PC-9 (cell line): ENCODE data around the gene AP3S2. TPM values are rescaled to one million over a fixed set of nuclear protein-coding genes. Genes with fewer than 3 reads are reported as not detected.

Experiments used
- BruUV-seq: library from RNA; stranded (reverse); fragments of 400-500 nt; replicated peaks from 2 replicates; lab custom pipeline; 2021; lab: Mats Ljungman, UMichigan
- CTCF ChIA-PET: fragments of 300-600 bp; sonication (Branson Sonifier 250); formaldehyde crosslinking; loops from one replicate; lab custom pipeline; 2022; ENCODE audit warnings: antibody characterized with exemption; lab: Charles Lee
- POLR2A ChIA-PET: fragments of 300-600 bp; sonication (Branson Sonifier 250); formaldehyde crosslinking; loops from one replicate; lab custom pipeline; 2022; ENCODE audit warnings: antibody characterized with exemption; ENCODE audit not compliant: unreplicated experiment; lab: Charles Lee
- DNase-seq, 2 experiments: peaks; one replicate each; pipeline versions ENCODE4 v3.0.0 to v3.0.0-alpha.2; 2015 to 2022; ENCODE audit warnings: mixed read lengths in 1 of 2
- H2AFZ ChIP-seq: fragments of 200-600 bp; sonication (generic); 2 replicates; pipeline ENCODE4 v1.8.1; 2017; ENCODE audit warnings: antibody characterized with exemption
- H3F3A ChIP-seq: fragments of 200-600 bp; sonication (generic); 2 replicates; pipeline ENCODE4 v1.8.1; 2017; ENCODE audit warnings: antibody characterized with exemption, mild to moderate bottlenecking, low read depth; ENCODE audit not compliant: insufficient read depth
- H3K27ac ChIP-seq: fragments of 200-600 bp; sonication (generic); 2 replicates; pipeline ENCODE4 v1.6.1; 2016; ENCODE audit warnings: mixed run types
- H3K27me3 ChIP-seq: fragments of 200-600 bp; sonication (generic); 2 replicates; pipeline ENCODE4 v1.6.1; 2016; ENCODE audit warnings: low read depth, mixed run types; ENCODE audit not compliant: insufficient read depth
- H3K36me3 ChIP-seq: fragments of 200-600 bp; sonication (generic); 2 replicates; pipeline ENCODE4 v1.6.1; 2016; ENCODE audit warnings: low read depth, mixed run types
- H3K4me1 ChIP-seq: fragments of 200-600 bp; sonication (generic); replicated peaks from 2 replicates; pipeline ENCODE4 v1.6.1; 2016; ENCODE audit warnings: mixed run types; ENCODE audit not compliant: insufficient read depth
- H3K4me2 ChIP-seq: fragments of 200-600 bp; sonication (generic); 2 replicates; pipeline ENCODE4 v1.6.1; 2017; ENCODE audit warnings: mixed run types
- H3K4me3 ChIP-seq: fragments of 200-600 bp; sonication (generic); 2 replicates; pipeline ENCODE4 v1.6.1; 2016; ENCODE audit warnings: mixed run types
- H3K79me2 ChIP-seq: fragments of 200-600 bp; sonication (generic); 2 replicates; pipeline ENCODE4 v1.6.1; 2017; ENCODE audit warnings: low read depth, mixed run types
- H3K9me2 ChIP-seq: fragments of 200-600 bp; sonication (generic); 2 replicates; pipeline ENCODE4 v1.8.1; 2017; ENCODE audit warnings: mild to moderate bottlenecking; ENCODE audit not compliant: insufficient read depth
- H3K9me3 ChIP-seq: fragments of 200-600 bp; sonication (generic); 2 replicates; pipeline ENCODE4 v1.8.1; 2016; ENCODE audit warnings: low read depth; ENCODE audit not compliant: insufficient read depth
- H4K20me1 ChIP-seq: fragments of 200-600 bp; sonication (generic); 2 replicates; pipeline ENCODE4 v1.8.1; 2017; ENCODE audit not compliant: insufficient read depth
- CTCF ChIP-seq: fragments of 200-600 bp; sonication (generic); conservative IDR thresholded peaks from 2 replicates; pipeline ENCODE4 v1.6.1; 2017; ENCODE audit warnings: mixed run types, antibody characterized with exemption, mild to moderate bottlenecking, moderate library complexity
- EZH2 ChIP-seq: fragments of 200-600 bp; sonication (generic); IDR thresholded peaks from 2 replicates; pipeline ENCODE4 v1.8.0; 2017; ENCODE audit warnings: antibody characterized with exemption, low read depth
- intact Hi-C: fragments of 100-400 bp; cut with micrococcal nuclease; formaldehyde crosslinking; loops from one replicate; pipeline ENCODE4 v1.10.0; 2022; ENCODE audit not compliant: unreplicated experiment
- total RNA-seq: library from RNA; stranded (reverse); gene quantifications from 2 replicates; pipeline ENCODE4 v1.2.3, GENCODE V29; 2021

AP3S2 gene
- total RNA-seq, 1 experiment from 2014 or later, result 57.6 TPM

- TF ChIP-seq CTCF, result no peak
- TF ChIP-seq EZH2, result no peak
- no TSS peak for BruUV-seq
- Histone ChIP-seq H3F3A (peaks cover 36% of the 10 kb centered on the region), H3K4me2 (no peak overlapping the region), H2AFZ (no peak overlapping the region), H3K9me3 (no peaks in the 10 kb centered on the region), H3K9me2 (no peaks in the 10 kb centered on the region), H4K20me1 (no peaks in the 10 kb centered on the region), H3K79me2 (no peaks in the 10 kb centered on the region), H3K36me3 (peaks cover 46% of the 10 kb centered on the region), H3K27ac (no peak overlapping the region; the same call in 1 of the 2 replicates), H3K4me3 (no peak overlapping the region), H3K27me3 (no peaks in the 10 kb centered on the region), H3K4me1 (peaks cover 9% of the 10 kb centered on the region)
- ChIA-PET CTCF (no interaction called here), POLR2A (no interaction called here)
- intact Hi-C loops, result loop anchor here (5.0 kb wide), 1 partner anchor 35 kb away; no protein-coding TSS in a partner anchor
- no peak for DNase-seq
Measured at GRCh38 chr15:89797678-89798201, 96.1 kb downstream of the AP3S2 start.

- CTCF ChIA-PET, result interaction anchor here (0.6 kb wide), 1 partner anchor 55 kb away, joined by 4 read pairs; no protein-coding TSS in a partner anchor
- BruUV-seq, result no TSS peak
- Histone ChIP-seq H3K4me1 (peaks cover 9% of the 10 kb centered on the region), H3K36me3 (peaks cover 46% of the 10 kb centered on the region), H3K27me3 (no peaks in the 10 kb centered on the region), H3K79me2 (no peaks in the 10 kb centered on the region), H3K4me2 (no peak overlapping the region), H4K20me1 (no peaks in the 10 kb centered on the region), H3K9me2 (no peaks in the 10 kb centered on the region), H3F3A (peaks cover 46% of the 10 kb centered on the region), H3K9me3 (no peaks in the 10 kb centered on the region), H2AFZ (no peak overlapping the region), H3K4me3 (no peak overlapping the region), H3K27ac (peak overlapping the region; percentile 23; the same call in 1 of the 2 replicates)
- TF ChIP-seq CTCF (no peak), EZH2 (no peak)
- POLR2A ChIA-PET, result no interaction called here
- intact Hi-C loops, result loop anchor here (5.0 kb wide), 1 partner anchor 34 kb away; no protein-coding TSS in a partner anchor
- no peak for DNase-seq
Measured at GRCh38 chr15:89795996-89796395, 97.8 kb downstream of the AP3S2 start.

GRCh38 chr15:89794627-89795241, 99.1 kb downstream of the AP3S2 start:
- Histone ChIP-seq H3K4me1 (peaks cover 9% of the 10 kb centered on the region), H3F3A (peaks cover 46% of the 10 kb centered on the region), H4K20me1 (no peaks in the 10 kb centered on the region), H3K9me3 (no peaks in the 10 kb centered on the region), H3K4me3 (no peak overlapping the region), H2AFZ (no peak overlapping the region), H3K27me3 (no peaks in the 10 kb centered on the region), H3K27ac (peak overlapping the region; percentile 23), H3K79me2 (no peaks in the 10 kb centered on the region), H3K9me2 (no peaks in the 10 kb centered on the region), H3K36me3 (peaks cover 51% of the 10 kb centered on the region), H3K4me2 (peak overlapping the region; percentile 11; the same call in 1 of the 2 replicates)
- no peak for TF ChIP-seq EZH2
- TF ChIP-seq CTCF, result no peak
- POLR2A ChIA-PET, result interaction anchor here (0.7 kb wide), 1 partner anchor 34 kb away, joined by 10 read pairs; no protein-coding TSS in a partner anchor
- no TSS peak for BruUV-seq
- intact Hi-C loops, result loop anchor here (5.0 kb wide), 1 partner anchor 32 kb away; no protein-coding TSS in a partner anchor
- no peak for DNase-seq
- CTCF ChIA-PET, result interaction anchor here (0.7 kb wide), 1 partner anchor 77 kb away, joined by 11 read pairs; no protein-coding TSS in a partner anchor
